GM18870 (cell line): ENCODE measurements around the gene EHD1.

Source experiments
- ATAC-seq: cut with Tn5 transposase; IDR thresholded peaks from one replicate; pipeline ENCODE4 v1.9.1; 2021; ENCODE audit warnings: moderate library complexity; ENCODE audit not compliant: unreplicated experiment

EHD1 gene

DNA sequence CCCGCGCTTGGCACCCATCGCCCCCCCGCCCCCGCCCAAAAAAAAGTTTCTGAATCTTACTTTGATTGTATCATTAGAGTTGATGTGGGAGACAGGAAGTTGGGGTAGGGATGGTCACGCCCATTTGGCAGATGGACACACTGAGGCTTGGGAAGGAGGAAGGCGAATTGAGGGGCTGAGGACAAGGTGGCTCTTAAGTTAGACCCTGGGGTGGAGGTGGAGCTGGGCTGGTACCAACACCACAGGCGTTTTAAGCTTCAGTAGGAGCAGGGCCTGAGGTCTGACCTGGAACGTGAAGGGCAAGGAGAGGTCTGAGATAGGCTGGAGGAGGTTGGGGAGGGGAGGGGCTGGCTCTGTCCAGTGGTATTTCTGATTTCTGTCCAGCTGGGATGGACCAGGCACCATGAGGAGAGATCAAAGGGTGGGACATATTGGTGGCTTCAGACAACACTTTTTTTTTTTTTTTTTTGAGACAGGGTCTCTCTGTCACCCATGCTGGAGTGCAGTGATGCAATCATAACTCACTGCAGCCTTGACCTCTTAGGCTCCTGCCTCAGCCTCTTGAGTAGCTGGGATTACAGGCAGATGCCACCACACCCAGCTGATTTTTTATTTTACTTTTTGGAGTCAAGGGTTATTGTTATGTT, 33.2 kb downstream of the EHD1 start:
- no peak for ATAC-seq

DNA sequence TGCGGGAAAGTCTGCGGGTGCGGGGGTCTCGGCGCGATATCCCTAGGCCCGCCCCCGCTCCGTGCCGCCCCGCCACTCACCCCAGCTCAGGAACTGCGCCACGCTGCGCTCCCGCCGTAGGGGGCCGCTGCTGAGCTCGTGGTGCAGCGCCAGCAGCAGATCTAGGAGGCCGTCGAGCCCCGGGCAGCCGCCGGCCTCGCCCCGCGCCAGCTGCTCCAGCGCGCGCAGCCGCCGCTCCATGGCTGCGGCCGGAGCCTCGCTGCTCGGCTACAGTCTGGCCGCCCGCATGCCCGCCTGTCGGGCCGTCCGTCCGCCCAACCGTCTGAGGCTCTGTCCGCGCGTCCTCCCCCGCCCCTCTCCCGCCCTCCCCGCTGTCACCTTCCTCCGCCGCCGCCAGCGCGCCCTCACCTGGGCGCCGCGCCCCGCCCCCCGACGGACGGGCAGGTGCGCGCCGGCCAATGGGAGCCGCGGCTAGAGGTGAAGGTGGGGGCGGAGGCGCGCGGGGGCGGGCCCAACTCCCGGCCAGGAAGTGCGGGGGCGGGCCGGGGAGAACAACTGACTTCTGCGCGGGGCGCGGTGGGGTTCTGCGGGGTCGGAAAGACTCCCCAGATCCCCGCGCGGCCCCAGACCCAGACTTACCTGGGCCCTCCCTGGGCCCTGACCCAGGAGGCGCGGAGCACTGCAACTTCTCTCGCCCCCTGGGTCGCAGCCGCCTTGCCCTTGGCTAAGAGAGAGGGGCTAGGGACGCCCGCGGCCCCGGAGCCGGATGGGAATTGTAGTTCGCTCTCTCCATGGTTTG, 33.9 kb downstream of the EHD1 start, which contains the start of gene CDC42BPG:
Gene CDC42BPG, minus strand, starts transcription at position 324 of the 799 bp plus-strand sequence. Its CDS starts 84 bp downstream, at position 240.
- no peak for ATAC-seq

DNA sequence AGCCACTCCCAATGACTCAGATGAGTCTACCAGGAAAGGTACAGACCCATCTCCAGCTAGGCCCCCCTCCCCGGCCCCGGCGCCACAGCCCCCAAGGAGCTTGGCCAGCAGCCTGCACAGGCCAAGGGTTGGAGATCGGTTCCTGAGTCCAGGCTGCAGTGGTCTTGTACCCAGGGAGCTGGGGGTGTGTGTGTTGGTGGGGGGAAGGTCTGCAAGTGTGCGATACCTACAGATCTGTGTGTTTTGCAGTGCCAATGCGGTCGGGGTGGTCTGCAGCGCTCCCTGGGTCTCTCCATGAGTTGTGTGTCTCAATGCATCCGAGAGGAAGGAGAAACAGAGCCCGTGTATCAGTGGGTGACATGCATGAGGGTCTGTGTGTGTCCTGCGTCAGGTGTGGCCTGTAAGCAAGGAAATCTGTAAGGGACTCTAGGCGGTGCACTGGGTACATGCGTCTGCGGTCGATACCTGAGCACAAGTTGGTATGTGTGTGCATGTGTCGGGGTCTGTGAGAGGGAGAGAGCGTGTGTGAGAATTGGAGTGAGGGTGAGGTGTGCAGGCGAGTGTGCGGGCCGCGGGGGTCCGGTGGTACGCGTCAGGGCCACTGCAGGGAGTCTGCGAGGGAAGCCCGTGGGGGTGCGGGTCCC, 34.6 kb downstream of the EHD1 start:
- no peak for ATAC-seq

DNA sequence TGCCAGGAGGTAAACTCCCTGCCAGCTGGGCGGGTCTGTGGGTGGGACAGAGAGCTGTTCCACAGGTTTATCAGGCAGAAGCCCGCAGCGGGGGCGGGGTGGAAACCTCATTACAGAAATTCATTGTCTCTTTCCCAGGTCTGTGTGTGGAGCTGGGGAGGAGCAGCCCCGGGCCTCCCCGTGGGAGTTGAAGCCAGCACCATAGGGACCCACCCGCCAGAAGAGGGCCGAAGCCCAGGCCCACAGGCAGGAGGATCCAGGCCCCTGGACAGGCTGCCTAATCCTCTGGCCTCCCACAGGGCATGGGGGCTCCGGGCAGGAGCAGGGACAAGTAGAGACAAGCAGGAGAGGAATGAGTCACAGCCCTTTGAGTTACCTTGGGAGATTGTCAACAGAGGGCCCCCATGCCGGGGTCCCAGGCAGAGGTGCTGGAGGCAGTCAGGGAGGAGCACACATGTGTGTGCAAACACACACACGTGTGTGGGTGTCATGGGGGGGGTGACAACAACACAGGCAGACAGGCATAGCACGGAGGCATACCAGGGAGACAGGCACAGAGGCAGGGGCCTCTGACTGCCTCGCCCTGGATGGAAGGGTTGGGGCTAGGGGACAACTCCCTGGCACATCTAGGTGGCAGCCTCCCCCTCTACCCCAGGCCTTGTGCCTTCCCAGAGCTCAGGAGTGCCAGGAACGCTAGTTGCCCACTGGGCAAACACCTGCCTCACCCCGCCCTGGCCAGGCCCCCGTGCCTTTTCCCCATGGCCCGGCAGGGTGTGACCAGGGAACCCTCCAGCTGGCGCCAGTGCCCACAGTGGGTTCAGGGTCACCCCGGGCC, 35.4 kb downstream of the EHD1 start:
- no peak for ATAC-seq

DNA sequence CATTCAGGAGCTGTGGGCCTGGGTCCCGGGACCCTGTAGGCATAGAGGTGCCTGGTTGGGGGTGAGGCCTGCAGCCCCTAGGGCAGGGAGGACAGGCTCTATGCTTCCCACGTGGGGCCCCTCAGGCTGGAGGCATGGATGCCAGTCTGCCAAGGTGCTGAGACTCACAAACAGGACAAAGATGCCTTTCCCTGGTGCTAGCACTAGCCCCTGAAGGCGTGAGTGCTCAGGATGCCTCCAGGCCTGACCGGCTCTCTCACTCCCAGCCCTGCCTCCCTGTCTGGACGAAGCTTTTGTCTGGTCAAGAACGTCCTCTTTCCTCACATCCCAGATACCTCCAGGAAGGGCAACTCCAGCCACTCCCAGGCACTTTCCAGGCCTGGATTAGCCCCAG, 36.1 kb downstream of the EHD1 start:
- ATAC-seq: no peak

DNA sequence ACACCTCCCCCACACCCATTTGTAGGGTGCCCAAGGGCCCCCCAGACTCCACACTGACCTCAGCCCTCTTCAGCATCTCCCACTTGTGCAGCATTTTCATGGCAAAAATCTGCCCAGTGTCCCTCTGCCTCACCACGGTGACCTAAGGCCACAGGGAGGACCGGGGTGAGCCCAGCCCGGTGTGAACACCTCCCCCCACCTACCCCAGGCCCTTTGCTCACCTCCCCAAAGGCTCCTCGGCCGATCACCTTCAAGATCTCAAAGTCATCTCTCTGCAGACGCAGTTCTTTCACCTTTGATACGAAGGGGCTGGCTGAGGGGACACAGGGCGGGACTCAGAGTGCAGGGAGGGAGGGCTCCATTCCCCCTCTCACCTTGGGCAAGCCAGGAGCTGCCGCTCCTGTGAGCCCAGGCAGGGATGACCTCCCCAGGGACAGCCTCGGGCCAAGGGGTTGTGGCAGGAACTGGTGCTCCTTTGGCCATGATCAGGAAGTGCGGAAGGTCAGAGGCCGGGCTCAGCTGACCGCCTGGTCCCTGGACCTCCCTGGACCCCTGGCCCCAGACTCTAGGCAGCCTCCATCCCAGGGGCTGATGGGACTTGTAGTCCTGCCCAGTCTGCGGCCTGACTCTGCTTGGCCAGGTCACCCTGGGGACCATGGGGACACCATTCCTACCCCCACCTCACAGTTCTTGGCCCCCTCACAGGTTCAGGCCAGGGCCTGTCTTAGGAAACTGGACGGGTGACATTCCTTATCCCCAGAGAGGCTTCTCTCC, 36.6 kb downstream of the EHD1 start:
- ATAC-seq: no peak

DNA sequence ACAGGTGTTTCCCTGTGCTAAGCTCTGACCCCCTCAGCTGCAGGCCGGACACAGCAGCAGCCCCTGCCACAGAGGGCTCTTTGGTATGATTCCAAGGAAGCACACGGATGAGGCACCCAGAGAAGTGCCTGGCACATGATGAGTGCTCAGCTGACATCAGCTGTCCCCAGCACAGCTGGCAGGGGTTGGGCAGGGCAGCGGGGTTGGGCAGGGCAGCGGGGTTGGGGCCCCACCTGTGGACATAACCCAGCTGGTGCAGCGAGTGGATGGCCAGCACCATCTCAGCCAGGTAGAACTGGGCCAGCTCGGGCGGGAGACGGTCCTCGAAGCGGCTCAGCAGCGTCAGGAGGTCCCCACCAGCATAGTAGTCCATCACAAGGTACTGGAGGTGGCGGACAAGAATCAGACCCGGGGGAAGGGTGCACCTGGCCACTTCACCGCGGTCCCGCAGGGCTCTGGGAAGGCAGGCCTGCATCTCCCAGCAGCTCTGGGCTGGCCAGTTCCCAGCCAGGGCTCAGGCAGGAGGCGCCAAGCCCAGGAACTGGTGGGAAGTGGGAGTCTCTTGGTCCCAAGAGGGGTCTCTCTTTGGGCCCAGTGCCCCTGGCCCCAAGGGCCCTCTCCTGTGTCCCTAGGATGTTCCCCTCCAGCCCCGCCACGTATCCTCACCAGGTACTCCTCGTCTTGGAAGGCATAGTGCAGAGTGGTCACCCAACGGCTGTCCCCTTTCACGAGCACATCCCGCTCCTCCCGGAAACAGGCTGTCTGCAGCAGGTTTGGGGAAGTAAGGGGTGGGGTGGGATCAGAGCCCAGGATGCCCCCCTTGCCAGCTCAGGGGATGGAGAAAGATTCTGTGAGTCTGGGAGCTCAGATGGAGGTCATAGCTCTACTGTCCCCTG, 38.3 kb downstream of the EHD1 start:
- no peak for ATAC-seq

DNA sequence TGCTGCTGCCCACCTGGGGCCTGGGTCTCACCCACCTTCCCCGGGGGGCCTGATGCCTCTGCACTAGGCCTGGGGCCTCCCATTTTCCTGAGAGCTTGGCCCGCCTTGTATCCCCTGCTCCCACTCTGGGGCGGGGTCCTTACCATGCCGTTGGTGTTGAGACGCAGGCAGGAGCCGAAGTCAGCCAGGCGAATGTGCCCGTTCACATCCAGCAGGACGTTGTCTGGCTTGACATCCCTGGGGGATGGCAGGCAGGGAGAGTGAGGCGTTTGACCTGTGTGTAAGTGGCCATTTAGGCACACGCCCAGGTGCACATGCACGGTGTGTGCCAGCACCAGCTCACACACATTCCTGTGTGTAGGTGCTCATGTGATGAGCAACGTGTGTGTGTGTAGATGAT, 39.1 kb downstream of the EHD1 start:
- no peak for ATAC-seq

DNA sequence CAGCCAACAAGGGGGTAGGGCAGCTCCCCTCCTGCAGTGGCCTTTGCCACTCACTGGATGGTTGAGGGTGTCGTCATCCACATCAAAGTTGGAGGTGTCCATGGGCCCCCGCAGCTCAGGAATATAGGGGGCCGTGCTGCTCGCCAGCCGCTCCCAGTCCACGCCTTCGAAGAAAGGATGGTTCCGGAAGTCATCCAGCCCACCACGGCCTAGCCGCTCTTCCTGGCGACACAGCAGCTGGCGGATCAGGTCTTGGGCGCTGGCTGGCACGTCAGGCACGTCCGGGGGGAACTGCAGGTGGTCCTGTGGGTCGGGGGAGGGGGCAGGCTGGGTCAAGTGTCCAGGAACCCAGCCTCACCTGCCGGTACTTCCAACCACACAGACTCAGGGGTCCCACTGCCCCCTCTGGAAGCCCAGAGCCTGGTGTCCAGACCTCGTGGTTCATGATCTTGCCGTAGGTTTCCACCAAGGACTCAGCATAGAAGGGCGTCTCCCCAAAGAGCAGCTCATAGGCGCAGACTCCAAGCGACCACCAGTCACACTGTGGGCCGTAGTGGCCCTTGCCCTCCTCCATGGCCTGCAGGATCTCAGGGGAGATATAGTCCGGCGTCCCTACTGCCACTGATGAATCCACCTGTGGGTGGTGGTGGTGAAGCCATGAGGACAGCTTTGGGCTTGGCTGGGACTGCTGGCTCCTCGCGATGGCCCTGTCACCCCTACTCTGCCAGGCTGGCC, 39.7 kb downstream of the EHD1 start:
- no peak for ATAC-seq

DNA sequence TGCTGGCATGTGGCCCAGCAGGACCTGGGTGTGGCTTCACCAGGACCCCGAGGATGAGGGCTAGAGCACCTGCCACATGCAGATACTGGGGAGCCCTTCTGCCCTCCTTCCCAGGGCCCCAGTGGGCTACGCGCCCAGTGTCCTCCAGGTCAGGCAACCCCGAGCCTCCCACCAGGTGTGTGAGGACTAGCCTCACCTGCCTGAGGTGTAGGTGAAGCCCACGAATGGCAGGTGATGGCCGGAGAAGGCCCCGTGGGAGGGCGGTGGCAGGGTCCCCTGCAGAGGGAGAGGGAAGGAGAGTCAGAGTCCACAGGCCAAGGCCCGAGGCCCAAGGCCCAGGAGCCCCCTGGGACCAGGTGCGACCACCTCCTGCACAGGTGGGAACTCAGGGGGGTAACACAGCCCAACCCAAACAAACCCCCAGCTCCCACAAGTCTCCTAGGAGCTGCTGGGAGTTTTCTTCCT, 40.5 kb downstream of the EHD1 start:
- no peak for ATAC-seq

DNA sequence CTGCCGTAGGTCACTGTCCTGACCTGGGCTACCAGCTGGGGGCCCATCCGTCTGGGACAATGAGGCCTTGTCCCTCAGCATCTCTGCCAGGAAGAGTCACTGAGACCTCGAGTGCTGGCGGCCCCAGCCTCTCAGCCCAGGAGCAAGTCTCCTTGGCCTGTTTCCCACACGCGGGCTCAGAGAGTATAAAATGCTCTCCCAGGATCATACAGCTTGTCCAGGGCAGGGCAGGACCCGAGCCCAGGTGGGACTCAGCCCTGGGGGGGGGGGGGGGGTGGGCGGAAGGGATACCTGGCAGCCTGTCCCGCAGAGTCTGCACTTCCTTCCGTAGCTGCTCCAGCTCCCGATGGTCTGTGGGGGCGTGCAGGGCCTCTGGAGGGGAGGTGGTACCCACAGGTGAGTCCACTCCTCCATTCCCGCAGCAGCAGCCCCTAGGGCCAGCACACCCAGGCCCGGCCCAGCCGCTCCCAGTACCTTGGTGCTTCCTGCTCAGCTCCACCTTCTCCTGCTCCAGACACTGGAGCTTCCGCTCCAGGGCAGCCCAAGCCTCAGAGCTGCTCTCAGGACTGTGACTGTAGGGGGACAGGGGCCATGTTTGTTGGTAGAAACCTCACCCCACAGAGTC, 41.9 kb downstream of the EHD1 start:
- no peak for ATAC-seq

DNA sequence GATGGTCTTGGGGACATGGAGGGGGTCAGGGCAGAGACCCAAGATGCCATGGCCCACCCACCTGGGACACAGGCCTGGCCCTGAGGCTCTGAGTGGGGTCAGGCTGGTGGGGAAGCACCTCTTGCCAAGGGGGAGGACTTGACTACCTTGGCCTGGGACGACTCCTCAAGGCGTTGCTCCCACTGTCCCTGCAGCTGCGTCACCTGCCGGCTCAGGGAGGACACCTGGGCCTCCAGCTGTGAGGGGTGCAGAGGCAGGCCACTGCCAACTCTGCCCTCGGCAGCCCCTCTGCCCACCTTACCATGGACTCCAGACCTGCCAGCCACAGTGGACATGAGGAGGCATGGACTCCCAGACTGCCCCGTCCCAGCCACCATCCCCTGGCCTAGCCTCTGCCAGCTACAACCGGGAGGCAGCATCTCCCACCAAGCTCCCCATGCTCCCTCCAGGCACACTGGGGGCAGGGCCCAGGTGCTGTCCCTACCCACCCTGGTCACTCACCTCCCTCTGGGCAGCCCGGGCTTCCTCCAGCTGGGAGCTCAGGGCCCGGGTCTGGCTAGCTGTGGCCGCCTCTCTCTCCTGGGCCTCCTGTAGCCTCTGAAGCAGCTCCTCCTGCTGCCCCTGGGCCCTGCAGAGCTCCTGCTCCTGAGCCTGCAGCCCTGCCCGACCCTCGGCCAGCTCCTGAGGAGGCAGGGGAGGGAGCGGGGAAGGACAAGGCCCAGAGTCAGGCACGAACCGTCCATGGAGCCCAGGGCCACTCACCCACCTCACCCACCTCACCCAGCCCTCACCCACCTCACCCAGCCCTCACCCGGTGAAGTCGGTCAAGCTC, 42.6 kb downstream of the EHD1 start:
- no peak for ATAC-seq

DNA sequence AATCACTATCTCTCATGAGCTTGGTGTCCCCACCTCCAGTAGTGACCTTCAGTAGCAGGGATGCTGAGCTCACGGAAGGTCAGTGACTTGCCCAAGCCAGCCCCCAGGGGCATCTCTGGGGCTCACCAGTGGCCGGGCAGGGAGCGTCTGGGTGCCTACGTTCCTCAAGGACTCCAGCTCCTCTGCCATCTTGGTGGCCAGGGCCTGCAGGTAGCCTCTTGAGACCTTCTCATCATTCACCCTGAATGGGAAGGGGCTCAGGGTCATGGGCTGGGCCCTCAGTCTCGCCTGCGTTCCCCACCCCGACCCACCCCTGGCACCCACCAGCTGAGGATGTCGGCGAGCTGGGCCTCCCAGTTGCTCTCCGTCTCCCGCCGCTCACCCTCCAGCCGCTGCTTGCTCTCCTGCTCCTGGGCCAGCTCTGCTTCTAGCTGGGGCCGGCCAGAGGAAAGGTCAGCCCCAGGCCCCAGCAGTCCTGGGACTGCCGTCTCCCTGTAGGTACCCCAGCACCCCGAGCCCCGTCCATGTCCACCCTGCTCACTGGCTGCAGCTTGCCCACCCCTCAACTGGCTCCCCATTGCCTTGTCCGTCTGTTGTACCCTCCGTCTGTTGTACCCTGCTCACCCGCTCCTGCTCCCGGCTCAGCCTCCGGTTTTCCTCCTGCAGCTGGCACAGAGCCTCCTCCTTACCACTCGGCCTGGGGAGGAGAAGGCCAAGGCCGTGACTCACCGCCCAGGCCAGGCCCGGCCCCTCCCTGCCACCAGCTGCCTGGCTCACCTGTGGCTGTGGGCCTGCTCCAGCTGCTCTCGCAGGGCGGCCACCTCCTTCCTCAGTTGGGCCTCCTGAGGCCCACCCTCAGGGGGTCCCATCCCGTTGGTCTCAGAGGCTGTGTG, 43.5 kb downstream of the EHD1 start:
- ATAC-seq: no peak

DNA sequence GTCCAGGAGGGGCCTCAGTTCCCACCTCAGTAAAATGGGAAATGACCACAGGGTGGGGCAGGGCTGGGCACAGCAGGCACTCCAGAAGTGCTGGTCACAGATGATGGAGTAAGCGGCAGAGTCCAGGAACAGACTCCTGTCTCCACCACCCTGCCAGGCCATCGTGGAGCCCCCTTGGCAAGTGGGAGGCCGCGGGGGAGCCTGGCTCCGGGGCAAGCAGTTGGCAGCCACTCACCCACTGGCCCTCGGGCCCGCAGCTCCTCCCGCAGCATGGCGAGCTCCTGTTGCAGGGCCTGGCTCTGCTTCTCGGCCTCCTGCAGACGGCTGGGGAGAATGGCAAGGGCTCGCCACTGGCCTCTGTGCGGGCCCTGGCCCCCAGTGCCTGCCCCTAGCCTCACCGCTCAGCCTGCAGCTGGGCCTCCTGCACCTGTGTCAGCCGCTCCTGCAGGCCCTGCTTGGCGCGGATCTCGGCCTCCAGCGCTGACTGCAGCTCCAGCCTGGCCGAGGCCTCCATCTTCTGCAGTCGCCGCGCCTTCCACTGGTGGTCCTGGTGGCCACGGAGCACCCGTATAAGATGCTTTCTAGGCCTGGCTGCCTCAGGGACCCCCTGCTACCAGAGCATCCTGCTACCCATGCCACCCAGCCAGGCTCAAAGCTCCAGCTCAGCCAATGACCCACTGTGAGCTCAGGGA, 44.2 kb downstream of the EHD1 start:
- no peak for ATAC-seq

DNA sequence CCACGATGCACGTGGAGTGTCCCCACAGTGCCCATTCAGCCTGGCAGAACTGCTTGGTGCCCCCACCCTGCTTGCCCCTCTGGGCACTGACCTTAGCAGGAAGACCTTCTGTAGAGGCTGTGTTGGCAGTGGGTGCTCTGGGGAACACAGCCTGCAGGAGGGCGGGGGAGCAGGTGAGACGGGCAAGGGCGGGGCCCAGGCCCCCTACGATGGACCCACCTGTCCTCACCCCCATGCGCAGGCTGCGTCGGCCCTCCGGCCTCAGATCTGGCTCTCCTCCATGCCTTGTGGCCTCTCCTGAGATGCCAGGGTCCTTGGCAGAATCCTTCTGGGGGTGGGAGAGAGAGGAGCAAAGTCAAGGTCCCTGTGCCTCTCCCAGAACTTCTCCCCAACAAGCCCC, 44.9 kb downstream of the EHD1 start:
- no peak for ATAC-seq

DNA sequence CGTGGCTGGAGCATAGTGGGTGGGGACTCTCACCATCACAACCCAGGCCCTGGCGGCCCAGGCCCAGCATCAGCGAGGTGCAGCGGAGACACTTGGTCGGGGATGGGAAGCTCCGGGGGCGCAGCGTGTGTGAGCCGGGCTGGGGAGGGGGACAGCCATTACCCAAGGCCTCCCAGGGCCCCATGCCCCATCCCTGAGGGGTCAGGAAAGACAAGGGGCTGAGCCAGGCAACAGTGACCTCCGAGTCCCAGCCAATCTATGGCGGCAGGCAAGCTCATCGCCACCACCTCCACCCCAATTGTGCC, 45.3 kb downstream of the EHD1 start:
- ATAC-seq: no peak
